HG03442 (cell line): ENCODE results near the gene NFIX.

Experiments
- ATAC-seq: cut with Tn5 transposase; IDR thresholded peaks from one replicate; pipeline ENCODE4 v1.9.1; 2021; ENCODE audit warnings: mild to moderate bottlenecking, moderate library complexity; ENCODE audit not compliant: unreplicated experiment

Gene NFIX

DNA sequence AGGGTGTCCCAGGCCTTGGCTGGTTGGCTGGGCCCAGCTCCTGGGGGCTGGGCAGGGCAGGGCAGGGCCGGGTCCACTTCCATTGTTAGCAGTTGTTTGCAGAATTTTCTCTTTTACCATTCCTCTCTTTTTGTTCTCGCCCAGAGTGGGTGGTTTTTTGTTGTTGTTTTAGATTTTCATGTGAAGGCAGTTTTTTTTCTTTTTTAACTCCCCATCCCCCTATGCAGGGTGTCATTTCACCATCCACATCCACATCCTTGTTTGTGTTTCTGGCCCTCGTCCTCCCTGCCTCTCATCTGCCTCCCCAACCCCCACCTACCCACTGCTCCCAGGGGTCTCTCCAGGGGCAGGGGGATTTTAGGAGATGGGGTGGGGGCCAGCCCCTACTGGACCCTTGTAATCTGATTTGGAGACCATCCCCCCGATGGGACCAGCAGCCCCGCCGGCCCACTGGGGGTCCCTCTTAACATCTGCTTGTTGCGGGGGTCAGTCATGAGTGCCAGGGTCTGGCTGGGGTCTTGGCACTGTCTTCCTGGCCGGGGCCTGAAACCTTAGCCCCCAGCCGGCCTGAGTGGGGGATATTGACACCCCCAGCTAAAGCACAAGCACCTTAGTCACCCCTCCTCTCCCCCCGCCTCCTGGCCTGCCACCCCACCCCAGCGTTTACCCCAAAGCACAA, 144.5 kb downstream of the NFIX start:
- ATAC-seq, result no peak

DNA sequence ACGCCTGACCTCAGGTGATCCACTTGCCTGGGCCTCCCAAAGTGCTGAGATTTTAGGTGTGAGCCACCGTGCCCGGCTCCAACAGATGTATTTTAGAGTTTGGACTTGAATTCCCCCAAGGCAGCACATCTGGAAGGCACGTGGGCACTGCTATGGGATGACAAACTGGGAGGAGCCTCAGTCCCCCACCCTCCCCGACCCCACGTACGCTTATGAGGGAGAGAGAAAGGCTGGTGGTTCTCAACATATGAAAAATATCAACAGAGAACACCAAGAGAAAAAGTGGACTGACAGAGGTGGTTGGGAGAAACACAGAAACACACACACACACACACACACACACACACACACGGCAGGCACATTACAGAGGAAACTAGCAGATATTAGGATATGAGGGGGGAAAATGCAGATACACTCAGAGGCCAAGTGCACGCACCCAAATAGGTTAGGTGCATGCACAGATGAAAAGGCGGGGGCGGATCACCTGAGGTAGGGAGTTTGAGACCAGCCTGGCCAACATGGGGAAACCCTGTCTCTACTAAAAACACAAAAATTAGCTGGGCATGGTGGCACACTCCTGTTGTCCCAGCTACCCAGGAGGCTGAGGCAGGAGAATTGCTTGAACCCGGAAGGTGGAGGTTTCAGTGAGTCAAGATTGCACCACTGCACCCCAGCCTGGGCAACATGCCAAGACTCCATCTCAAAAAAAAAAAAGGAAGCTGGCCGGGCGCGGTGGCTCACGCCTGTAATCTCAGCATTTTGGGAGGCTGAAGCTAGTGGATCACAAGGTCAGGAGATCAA, 151.7 kb downstream of the NFIX start:
- no peak for ATAC-seq
